WI38 (cell line): ENCODE measurements around the gene PROSER2.

Experiments used
- H3K4me3 ChIP-seq: 2 replicates; pipeline ENCODE4 v1.5.1; 2011; ENCODE audit warnings: low read depth, mild to moderate bottlenecking, control low read depth, low read length
- CTCF ChIP-seq: IDR thresholded peaks from 2 replicates; pipeline ENCODE4 v1.5.1; 2012; ENCODE audit warnings: low read depth, mild to moderate bottlenecking, control low read depth, low read length

PROSER2 gene

DNA sequence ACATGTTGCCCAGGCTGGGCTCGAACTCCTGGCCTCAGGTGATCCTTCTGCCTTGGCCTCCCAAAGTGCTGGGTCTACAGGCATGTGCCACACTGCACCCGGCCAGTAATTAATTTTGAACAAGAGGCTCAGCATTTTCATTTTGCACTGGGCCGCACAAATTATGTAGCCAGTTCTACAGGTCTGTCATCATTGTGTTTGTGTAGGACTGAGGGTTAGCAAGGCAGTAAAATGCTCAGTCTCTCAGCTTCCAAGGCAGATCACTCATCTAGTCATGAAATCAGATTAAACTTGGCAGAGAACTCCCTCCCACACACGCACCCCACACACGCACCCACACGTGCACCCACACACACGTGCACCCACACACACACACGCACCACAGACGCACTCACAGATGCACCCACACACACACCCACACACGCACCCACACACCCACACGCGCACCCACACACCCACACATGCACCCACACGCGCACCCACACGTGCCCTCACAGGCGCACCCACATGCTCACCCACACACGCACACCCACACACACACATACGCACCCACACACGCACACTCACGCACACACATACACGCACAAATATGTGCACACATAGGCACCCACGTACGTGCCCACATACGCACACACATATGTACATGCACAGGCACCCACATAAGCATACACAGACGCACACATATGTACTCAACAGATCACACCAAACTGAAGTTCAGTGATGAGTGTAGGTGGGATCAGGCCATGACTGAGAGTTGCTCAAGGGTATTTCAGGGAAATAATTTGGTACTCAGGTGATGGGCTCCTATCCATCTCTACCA is 27.8 kb upstream of the PROSER2 start:
- TF ChIP-seq CTCF = no peak

GRCh38 chr10:11796474-11796873 is 26.7 kb upstream of the PROSER2 start:
- no peak overlapping the region for H3K4me3 ChIP-seq
- no peak for TF ChIP-seq CTCF

More for the DNA sequence above, 27.8 kb upstream of the PROSER2 start:
- no peak overlapping the region for H3K4me3 ChIP-seq

DNA sequence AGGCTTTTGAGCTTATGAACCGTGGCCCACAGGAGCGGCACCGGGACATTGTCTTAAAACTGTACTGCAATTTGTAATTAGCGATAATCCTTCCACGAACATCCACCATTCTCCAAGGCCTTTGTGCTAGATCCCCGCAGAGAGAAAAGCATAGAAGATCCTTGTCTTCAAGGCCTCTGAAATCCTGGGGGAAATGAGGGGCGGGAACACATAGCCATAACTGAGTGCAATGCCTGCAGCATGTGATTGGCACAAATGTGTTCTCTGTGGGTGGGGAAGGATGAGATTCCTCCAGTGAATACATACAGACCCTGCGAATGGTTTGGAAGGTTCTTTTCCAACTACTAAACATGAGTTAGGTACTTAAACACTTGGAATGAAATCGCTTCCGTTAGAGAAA is 25.9 kb upstream of the PROSER2 start:
- H3K4me3 ChIP-seq = no peak overlapping the region
- no peak for TF ChIP-seq CTCF

DNA sequence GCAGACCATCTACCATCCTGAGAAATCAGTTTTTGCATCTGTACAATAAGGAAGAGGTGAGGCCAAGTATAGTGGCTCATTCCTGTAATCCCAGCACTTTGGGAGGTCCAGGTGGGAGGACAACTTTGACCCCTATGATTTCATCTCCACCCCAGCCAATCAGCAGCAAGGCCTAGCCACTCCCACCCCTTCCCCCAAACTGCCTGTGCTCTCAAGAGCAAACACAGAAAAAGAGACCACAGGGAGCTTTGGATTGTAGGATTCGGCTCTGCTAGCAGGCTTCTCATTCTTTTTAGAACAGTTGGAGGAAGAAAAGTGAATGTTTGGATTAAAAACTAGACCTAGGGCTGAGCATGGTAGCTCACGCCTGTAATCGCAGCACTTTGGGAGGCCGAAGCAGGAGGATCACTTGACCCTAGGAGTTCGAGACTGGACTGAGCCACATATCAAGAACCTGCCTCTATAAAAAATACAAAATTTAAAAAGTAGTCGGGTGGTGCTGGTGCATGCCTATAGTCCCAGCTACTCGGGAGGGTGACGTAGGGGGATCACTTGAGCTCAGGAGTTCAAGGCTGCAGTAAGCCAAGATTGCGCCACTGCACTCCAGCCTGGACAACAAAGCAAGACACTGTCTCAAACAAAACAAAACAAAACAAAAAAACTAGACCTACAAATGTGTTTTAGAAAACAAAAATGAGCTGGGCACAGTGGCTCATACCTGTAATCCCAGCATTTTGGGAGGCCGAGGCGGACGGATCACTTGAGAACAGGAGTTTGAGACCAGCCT is 25.1 kb upstream of the PROSER2 start:
- TF ChIP-seq CTCF = no peak
- no peak overlapping the region for H3K4me3 ChIP-seq

- TF ChIP-seq CTCF = no peak
- H3K4me3 ChIP-seq = no peak overlapping the region
Measured at GRCh38 chr10:11798845-11799735, 24.1 kb upstream of the PROSER2 start.

DNA sequence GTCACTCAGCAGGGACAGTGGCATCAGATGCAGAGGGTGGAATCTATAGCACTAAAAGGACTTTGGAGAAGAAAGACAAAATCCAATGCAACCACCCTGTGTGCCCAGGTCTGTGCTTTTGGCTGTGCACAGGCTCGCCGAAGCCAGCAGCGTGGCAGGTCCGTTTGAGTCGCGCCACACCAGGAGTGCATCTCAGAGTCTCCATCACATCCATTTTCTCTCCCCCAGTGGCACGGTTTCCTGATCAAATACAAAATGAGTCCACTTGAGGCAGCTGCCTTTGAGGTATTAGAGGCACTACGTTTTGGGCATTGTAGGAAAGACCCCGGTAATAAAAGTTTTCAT is 23.4 kb upstream of the PROSER2 start:
- H3K4me3 ChIP-seq = no peak overlapping the region
- TF ChIP-seq CTCF = no peak
